ENCODE measurements around the gene LGALS3BP.
"Not testable (repeated sequence)": the region's sequence is repeated elsewhere in the genome, so short reads cannot be mapped to it uniquely, and the experiment has no call there.

LGALS3BP gene

DNA sequence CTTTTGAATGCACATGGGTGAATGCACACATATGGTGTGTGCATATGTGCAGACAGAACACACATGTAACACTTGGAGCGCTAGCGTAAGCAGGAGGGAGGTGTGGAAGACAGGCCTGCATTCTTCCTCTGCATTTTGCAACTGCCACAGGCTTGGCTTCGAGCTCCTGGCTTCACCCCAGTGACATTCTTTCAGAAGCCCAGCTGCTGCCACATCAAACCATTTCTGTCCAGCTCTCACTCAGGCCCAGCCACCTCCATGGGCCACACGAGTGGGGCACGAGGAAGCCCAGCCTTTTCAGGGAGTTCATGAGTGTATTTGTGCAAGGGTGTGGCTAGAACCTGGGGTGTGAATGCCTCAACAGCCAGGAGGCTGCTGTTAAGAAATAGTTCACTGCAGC, 18.8 kb downstream of the LGALS3BP start:
- DNase-seq: no peak

DNA sequence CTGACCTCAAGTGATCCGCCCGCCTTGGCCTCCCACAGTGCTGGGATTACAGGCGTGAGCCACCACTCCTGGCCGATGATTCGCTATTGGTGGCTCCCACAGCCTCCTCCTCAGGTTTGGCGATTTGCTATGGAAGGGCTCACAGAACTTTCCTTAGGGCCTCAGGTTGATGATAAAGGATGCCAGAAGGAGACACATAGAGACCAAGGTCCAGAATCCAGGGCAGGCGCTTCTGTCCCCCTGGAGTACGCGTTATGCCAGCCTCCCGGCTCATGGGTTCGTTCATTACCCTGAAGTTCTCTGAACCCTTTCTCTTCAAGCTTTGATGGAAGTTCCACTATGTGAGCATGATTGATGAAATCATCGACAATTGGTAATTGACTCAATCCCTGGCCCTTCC, 19.9 kb downstream of the LGALS3BP start:
- no peak for DNase-seq

DNA sequence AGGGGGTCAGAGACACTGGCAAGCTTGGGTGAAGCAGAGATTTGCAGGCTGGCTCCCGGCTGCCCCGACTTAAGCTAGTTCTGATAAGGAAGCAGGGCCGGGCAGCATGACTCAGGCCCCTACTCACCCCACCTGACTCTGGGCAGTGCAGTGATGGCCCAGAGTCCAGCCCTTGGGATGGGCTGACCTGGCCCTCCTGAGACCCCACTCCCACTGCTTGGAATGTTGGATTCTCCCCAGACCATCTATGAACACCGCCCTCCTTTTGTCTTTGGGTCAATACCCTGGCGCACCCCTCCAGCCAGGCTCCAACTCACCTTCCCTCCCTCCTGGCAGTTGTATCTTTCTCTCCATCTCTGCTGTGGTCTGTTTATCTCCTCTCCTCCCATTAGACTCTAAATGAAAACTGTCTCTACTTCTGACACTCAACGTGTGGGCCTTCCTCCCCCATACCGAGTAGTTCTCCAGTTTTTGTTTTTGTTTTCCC, 21.0 kb downstream of the LGALS3BP start:
- DNase-seq: no peak

DNA sequence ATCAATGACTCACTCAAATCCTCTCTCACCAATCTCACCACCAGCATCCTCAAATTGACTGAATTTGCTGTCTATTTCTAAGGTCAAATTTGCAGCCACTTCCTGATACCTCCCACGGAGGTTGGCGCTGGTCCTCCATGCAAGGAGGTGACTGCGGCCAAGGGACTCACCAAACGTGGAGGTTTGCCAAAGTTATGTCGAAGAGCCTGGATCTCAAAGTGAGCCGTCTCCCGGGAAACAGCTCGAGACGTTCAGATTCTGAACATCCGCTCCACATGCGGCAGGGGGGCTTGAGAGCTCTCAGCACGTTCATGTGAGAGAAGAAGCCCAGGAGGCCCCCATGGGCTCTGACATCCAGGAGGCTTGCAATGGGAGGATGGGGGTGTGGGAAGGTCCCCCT, 22.6 kb downstream of the LGALS3BP start:
- DNase-seq: no peak

DNA sequence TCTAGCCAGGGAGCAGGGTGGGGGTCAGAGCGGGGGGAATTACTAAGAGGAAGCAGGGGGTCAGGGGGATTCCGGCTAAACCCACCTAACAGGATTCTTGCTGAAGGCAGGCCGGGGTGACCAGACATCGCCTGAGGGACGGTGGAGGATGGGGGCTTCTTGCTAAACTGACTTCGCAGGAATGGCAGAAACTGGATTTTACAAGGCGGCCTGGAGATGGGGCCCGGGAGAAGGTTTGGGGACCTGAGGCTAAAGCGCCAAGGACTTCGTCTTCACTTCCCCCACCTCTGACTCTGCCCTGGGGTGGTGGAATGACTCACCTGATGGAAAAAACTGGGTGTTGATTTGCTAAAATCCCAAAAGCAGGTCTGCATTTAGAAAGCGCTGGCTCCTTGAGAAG, 23.5 kb downstream of the LGALS3BP start:
- no peak for DNase-seq

DNA sequence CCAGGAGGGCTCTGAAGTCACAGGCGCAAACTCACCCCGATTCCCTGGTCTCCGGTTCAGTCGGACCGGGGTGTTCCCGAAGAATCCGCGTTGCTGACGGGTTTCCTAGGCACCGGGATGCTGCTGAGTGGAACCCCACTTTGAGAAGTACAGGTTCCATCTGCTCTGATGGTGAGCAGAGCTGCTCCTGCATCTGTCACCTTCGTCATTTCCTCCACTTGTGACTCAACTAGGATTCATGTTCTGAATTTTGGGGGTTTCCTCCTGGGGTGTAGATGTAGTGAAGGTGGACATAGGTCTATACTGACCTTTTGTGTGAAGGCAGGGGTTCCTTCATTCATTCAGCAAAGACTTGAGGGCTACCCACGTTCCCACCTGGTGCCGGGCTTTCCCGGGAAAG, 25.0 kb downstream of the LGALS3BP start:
- no peak for DNase-seq

DNA sequence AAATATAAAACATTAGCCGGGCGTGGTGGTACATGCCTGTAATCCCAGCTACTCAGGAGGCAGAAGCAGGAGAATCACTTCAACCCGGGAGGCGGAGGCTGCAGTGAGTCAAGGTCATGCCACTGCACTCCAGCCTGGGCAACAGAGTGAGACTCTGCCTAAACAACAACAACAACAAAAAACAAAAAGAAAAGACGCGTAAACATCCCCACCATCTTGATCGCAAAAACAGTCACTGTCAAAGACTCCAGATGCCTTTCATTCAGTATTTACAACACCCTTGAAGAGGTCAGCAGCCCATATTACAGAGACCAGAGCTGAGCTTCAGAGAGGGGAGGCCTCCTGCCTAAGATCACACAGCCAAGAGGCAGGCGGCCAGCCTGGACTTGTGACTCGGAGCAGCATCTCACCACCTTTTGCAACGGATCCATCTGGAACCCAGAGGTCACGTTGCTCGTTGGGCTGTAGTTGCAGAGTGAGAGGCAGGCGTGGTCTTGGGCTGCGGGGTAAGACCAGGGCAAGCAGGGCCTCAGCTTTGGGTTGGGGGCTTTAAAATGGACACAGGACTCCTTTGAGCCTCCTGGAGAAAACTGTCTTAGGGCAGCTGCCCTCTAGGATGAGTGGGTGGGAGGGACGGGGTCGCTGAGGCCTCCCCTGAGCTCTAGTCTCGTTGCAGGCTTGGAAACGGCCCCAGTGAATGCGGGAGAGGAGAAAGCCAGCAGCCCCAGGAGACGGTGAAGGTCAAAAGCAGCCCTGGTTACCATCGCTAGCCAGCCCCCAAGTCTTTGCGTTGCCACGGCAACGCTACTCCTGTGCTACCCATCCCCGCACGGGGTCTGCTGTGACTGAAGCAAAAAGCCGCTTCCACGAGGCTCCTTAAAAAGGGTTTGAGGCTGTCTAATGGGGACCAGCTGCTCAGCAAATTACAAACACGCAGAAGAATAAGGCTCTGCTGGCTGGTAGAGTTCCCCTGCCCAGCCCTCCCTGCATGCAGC, 26.1 kb downstream of the LGALS3BP start:
- no peak for DNase-seq

DNA sequence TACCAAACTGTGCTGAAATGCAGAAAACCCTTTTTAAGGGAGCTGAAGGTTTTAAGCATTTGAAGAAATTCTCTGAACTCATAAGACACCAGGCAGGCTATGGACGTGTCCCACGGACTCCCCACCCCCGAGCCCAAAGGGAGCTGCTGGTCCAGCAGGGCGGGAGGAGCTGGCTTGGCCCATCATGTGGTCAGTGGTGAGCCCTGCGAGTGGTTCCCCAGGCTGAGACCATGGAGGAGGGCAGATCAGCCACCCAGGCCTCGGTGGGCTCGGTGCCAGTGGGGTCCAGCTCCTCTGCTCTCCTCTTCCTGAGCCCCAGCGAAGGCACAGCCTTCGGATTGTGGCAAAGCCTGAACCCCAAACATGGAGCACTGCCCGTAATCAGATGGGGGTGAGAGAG, 27.0 kb downstream of the LGALS3BP start:
- no peak for DNase-seq

DNA sequence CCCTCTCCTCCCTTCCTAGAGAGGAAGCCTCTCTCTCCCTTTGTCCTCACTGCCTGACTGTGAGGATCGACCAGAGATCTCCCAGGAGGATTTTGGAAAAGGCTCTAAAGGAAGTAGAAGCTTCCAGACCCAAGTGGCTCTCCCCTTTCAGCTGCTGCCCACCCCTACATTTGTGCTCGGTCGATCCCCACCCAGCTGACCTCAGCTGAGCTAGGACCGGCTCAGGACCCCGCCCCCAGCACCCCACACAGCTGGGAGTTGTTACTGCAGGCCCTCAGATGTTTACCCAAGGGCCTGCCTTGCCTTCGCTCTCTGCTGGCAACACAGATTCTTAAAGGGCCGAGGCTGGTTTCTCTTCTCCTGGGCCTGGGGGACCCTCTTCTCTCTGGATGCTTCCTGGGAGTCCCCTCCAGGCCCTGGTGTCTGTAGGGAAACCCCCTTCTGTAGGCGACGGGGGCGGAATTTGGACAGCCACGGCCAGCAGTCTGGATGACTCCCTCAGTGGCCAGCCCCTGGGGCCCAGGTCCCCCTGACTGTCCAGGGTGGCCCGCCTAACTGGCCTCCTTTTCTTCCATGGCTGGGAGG, 27.7 kb downstream of the LGALS3BP start:
- no peak for DNase-seq

DNA sequence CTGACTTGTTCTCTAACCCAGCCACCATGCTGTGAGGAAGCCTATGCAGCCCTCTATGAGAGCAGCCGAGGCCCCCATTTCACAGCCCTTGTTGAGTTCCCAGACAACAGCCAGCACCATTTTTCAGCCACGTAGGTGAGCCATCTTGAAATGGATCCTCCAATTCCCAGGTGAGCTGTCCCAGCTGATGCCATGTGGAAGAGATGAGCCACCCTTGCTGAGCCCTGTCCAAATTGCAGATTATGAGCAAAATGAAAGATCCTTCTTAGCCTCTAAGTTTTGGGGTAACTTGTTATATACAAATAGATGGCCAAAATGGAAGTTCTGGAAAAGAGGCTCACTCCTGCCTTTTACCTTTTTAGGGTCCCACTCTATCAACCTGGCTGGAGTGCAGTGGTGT, 28.9 kb downstream of the LGALS3BP start:
- no peak for DNase-seq

DNA sequence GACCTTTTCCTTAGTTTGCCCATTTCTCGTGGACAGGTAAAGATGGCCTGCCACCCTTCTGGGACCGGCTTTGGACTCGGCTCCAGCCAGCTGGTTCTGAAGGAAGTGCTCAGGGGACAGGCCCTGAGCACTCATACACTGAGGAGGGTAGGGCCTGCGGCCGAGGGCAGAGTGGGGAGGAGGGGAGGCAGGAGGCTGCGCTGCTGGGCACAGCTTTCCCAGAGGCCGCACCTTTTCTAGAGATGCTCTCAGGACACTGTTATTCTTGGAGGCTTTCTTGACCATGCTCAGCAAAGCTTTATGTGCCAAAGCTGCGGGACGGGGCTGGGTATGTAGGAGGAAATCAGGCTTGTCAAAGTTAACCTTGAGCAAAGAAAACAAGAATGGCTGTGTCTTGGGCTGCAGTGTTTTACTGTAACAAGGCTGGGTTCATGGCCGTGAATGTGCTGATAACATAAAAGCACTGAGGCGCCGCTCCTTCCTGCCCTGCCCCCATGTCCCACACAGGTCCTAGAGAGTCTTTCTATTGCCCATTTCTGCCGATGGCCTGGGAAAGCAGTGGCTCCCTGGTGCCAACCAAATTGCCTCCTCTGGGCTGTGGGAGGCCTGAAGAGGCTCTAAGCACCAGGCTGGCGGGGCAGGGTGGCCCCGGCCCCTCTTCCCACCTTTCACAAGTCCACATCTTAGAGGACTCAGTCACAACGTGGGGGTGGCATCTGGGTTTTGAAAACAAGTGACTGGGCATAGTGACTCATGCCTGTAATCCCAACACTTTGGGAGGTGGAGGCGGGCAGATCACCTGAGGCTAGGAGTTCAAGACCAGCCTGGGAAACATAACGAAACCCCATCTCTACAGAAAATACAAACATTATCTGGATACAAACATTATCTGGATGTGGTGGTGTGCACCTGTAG, 32.2 kb downstream of the LGALS3BP start:
- no peak for DNase-seq

DNA sequence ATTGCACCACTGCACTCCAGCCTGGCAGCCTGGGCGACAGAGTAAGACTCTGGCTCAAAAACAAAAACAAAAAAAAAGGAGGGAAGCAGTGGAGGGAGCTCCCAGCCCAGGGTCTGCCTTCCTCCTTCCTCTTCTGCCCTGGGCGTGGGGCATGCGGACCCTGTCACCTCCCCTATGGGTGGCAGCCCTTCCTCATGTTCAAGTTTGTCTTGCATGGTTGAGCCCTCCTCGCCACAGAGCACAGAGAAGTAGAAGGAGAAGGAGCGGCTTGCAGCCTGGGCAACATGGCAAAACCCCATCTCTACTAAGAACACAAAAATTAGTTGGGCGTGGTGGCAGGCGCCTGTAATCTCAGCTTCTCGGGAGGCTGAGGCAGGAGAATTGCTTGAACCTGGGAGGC, 33.1 kb downstream of the LGALS3BP start:
- DNase-seq: no peak

DNA sequence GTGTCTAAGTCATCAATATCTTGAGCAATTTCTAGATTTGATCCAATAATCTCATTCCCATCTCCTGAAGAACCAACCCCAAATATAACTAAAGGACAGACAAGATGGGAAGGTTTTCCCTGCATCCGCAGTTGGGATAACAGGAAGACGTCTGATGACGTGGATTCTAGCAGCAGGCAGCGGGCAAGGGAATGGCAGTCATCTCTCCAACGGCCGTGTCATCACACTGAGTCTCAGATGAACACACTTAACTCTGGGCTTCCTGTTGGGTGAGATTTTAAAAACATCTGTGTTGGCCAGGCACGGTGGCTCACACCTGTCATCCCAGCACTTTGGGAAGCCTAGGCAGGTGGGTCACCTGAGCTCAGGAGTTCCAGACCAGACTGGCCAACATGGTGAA, 33.6 kb downstream of the LGALS3BP start:
- DNase-seq: no peak

DNA sequence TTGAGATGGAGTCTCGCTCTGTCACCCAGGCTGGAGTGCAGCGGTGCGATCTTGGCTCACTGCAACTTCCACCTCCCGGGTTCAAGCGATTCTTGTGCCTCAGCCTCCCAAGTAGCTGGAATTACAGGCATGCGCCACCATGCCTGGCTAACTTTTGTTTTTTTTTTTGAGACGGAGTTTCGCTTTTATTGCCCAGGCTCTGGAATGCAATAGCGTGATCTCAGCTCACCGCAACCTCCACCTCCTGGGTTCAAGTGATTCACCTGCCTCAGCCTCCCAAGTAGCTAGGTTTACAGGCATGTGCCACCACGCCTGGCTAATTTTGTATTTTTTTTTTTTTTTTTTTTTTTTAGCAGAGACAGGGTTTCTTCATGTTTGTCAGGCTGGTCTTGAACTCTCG, 34.3 kb downstream of the LGALS3BP start:
- not testable (repeated sequence) for DNase-seq

DNA sequence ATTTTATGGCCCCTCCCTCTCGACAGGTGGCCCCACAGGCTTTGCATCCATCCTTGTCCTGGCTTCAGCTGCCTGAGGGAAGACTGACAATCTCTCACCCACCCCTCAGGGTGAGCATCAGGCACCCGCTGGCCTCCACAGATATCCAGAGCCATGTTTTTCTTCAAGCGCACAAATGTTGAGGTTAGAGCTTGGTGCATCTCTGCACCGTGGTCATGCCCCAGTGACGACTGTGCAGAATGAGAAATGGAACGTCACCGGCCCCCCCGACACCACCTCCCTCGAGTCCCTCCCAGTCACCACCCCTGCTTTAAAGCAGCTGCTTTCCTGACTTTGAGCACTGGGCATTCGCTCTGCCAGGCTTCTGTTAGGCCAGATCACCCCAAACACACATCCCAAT, 34.8 kb downstream of the LGALS3BP start:
- DNase-seq: no peak

DNA sequence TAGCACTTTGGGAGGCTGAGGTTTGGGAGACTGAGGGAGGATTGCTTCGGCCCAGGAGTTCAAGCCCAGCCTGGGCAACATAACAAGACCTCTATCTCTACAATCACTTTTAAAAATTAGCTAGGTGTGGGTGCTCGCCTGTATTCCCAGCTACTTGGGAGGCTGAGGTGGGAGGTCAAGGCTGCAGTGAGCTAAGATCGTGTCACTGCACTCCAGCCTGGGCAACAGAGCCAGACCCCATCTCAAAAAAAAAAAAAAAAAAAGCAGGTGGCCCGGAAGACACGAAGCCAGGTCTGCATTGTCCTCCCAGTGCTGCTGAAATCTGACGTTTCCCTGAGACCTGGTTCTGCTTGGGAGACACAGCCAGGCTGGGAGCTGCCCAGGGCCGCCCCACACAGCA, 35.7 kb downstream of the LGALS3BP start:
- DNase-seq: no peak

DNA sequence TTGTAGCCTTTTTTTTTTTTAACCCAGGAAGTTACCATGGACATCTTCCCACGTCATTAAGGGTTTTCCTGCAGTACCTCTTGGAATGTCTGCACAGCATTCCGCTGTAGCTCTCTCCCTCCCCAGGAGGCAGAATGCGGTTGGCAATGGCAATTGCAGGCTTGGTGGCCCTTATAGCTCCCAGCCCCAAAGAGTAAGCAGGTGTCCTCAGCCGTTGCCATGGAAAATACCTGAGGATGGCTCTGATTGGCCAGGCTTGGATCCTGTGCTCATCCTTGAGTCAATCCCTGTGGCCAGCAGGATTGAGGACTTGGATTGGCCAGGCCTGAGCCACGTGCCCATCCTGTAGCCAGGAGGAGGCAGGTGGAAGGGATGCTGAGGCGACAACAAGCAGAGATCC, 39.0 kb downstream of the LGALS3BP start:
- DNase-seq: no peak

DNA sequence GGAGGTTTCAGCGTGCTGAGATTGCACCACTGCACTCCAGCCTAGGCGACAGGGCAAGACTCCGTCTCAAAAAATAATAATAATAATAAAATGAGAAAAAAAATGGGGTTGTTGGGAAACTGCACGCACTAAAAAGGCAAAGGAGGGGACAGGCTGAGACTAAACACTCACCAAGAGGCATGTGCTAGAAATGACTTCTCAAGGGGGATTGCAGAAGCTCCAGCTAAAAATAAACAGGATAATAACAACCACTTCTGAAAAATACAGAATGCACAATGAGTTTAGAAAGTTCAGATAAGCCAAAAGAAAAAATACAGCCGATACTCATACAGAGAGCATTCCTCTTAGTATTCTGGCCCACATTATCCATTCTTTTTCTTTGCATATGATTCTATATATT, 39.5 kb downstream of the LGALS3BP start:
- no peak for DNase-seq

DNA sequence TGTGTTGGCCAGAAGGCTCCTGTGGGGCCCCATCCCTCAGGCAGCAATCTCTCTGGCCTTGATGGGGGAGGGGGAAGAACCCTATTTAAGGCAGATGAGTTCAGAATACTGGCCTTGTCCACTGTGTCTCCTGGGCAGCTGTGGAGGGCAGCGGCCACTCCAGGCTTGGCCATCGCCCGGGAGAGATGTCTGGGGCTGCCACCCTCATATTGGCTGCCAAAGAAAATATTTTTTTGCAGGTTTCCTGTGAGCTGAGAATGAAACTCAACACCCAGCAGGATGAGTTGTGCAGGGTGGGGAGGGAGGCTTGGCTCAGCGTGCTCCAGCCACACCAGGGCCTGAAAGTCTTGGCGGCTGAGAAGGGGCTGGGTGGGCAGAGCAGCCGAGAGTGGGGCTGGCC, 40.1 kb downstream of the LGALS3BP start:
- no peak for DNase-seq

DNA sequence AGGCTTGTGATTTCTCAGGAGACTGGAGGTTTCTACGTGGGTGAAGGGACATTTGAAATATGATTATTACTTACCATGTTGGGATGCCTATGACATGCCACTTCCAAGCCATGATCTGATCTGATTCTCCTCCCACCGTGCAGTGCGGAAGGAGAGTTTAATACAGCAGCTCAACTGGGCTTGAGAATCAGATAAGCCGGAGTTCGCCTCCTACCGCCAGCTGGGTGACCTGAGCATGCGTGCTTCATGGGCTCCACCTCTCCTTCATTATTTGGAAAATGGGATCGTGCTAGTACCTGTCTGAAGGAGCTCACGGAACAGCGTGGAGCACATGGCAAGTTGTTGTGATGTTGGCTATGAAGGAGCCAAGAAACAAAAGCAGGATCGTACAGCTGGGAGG, 42.2 kb downstream of the LGALS3BP start:
- DNase-seq: no peak

DNA sequence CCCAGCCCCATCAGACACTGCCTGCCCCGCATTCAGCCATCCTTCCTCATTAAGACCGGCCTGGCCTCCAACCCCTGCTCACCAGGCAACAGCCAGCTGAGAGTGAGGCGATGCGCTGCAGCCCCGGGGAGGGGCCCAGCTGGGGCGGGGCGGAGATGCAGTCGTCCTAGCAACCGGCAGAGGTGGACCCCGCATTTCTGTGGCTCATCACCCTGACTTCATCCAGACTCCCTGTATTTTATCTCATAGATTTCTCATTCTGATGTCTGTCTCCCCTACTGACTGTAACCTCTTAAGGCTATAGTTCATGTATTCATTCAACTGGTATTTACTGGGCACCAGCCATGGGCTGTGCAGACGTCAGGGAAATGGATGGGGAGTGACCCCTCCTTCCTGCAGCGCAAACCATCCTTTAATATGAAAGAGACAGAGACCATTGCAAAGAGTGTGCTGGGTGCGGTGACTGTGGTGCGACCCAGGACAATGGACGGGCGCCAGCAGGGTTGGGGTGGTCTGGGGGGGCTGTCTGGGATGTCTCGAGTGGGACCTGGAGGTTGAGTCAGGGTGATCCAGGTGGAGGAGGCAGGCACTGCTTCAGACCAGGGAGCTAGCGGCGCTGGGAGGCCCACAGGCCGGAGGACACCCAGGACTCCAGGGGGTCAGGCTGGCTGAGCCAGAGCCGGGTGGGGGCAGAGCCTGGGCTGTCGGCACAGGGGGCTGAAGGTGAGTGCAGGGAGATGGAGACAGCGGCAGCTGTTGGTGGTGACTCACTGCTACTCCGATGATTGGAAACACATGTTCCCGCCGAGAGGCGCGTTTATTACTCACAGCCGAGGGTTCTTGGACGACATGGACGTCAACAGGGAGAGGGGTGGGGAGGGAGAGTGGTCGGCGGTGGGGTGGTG, 44.1 kb downstream of the LGALS3BP start:
- no peak for DNase-seq
